GM21619 (cell line): ENCODE data around the gene FGF11.

ENCODE experiments used
- ATAC-seq: cut with Tn5 transposase; IDR thresholded peaks from one replicate; pipeline ENCODE4 v1.9.1; 2021; ENCODE audit not compliant: unreplicated experiment

The FGF11 gene

DNA sequence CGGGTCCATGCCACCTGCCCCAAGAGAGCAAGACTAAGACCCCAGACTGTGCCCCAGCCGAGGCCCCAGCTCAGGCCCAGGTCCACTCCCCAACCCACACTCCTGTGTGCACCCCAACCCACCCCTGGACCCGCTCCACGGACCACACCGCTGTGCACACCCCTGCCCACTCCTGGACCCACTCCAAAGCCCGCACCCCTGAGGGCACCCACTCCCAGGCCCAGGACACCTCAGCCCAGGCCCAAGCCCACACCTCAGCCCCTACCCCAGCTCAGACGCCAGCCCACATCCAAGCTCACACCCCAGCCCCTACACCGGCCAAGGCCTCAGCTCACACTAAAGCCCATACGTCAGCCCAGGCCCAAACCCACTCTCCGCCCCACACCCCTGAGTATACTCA lies 9.6 kb upstream of the FGF11 start:
- no peak for ATAC-seq

DNA sequence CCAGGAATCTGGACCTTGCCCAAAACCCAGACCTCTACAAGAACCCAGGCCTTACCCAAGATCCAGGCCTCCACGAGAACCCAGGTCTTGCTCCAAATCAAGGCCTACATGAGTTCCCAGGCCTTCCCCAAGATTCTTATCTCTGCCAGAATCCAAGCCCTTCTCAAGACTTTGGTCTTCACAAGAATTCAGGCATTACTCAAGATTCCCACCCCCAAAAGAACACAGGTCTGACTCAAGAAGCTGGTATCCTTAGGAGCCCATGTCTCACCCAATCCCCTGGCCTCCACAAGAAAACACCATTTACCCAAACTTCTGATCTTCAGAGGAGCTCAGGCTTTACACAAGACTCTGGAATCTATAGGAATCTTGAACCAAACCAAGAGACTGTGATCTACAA lies 8.1 kb upstream of the FGF11 start:
- no peak for ATAC-seq

DNA sequence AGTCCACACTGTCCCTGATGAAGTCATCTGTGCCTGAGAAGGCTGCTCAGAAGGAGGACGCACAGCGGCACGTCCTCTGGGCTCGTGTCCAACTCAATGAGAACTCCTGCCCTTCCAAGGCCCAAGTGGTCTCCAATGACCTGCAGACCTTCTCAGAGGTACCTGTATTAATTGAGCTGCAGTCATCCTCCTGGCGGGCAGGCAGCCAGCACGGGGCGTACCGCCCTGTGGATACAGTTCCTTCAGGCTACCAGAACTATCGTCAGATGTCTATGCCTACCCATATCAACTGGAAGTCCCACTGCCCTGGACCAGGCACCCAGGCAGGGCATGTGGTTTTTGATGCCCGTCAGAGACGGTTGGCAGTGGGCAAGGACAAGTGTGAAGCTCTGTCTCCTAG lies 7.0 kb upstream of the FGF11 start:
- no peak for ATAC-seq

DNA sequence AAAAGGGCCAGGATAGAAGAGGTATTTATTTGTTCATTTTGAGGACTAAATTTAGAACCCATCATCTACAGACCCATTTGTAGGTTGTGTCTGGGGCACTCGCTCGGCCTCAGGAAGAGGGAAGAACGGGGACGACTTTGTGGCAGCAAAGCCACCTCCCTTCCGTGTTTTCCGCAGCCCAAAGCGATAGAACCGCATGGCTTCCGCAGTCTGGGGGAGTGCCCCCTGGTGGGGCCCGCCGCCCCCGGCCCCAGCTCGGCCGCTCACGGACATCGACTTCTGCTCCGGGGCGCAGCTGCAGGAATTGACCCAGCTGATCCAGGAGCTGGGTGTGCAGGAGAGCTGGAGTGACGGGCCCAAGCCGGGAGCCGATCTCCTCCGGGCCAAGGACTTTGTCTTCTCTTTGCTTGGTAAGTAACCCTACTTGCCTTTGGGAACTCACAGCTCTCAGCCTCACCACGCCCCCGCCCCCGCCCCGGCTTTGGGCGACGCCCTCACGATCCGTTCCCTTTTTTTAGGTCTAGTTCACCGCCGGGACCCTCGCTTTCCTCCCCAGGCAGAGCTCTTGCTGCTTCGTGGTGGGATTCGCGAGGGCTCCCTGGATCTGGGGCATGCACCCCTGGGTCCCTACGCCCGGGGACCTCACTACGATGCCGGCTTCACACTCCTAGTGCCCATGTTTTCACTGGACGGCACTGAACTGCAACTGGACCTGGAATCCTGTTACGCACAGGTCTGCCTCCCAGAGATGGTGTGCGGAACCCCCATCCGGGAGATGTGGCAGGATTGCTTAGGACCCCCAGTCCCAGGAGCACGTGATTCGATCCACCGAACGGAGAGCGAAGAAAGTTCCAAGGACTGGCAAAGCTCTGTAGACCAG lies 3.4 kb upstream of the FGF11 start:
- ATAC-seq, result peak; percentile 19

DNA sequence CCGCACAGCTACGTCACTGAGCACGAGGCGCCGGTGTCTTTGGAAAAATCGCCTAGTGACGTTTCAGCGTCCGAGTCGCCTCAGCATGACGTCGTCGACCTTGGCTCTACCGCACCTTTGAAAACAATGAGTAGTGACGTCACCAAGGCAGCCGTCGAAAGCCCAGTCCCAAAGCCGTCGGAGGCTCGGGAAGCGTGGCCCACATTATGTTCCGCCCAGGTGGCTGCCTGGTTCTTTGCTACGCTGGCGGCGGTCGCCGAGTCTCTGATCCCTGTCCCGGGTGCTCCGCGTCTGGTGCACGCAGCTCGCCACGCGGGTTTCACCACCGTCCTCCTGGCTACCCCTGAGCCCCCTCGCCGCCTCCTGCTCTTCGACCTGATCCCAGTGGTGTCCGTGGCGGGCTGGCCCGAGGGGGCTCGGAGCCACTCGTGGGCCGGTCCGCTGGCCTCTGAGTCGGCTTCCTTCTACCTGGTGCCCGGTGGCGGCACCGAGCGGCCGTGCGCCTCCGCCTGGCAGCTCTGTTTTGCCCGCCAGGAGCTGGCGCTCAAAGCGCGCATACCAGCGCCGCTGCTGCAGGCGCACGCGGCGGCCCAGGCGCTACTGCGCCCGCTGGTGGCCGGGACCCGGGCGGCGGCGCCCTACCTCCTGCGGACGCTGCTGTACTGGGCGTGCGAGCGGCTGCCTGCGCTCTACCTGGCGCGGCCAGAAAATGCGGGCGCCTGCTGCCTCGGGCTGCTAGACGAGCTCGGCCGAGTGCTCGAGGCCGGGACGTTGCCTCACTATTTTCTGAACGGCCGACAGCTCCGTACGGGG lies 2.5 kb upstream of the FGF11 start:
- no peak for ATAC-seq

DNA sequence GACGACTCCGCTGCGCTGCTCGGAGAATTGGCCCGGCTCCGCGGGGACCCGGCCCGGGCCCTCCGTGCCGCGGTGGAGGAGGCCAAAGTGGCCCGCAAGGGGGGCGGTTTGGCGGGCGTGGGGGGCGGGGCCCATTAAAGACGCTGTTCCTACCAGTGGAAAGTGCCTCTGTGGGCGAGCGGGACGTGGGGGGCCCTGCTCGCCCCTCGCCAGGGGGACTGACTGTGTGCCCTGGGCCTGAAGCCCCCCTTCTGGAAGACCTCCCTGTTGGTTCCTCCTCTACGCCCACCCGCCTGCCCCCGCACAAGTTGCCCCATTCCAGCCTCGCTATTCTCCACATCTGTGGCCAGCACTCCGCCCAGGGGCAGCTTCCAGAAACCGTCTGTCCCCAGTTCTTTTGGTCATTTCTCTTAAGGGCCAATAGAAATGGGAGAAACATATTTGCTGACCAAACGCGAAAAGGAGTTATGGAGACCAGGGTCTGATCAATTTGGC lies 1.9 kb upstream of the FGF11 start:
- ATAC-seq, result no peak

DNA sequence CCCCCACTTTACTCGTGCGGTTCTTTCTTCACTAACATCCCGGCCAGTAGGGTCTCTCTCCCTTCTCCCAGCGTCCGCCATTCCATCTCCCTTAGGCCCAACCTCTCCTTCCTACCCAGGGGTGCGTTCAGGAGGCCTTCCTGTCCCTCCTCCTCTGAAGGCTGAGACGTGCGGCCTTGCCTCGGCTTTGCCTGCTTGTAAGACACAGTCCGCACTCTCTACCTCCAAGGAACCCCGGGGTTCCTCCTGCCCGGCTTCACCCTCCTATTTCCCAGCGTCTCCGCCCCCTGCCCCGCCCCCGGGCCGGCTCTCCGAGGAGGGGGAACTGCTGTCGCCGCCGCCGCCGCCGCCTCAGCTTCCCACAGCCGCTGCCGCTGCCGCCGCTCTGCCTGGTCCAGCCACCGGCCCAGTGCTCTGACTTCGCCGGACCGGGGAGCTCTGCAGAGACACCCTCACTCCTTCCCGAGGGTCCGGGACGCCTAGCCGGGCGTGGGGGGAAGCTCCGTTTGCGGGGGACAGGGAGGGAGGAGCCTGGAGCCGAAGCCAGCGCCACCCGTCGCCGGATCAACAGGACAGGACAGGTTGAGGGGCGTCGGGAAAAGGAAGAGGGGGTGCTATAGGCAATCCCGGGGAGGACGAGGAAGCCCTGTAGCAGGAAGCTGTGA lies 1.2 kb upstream of the FGF11 start:
- no peak for ATAC-seq

DNA sequence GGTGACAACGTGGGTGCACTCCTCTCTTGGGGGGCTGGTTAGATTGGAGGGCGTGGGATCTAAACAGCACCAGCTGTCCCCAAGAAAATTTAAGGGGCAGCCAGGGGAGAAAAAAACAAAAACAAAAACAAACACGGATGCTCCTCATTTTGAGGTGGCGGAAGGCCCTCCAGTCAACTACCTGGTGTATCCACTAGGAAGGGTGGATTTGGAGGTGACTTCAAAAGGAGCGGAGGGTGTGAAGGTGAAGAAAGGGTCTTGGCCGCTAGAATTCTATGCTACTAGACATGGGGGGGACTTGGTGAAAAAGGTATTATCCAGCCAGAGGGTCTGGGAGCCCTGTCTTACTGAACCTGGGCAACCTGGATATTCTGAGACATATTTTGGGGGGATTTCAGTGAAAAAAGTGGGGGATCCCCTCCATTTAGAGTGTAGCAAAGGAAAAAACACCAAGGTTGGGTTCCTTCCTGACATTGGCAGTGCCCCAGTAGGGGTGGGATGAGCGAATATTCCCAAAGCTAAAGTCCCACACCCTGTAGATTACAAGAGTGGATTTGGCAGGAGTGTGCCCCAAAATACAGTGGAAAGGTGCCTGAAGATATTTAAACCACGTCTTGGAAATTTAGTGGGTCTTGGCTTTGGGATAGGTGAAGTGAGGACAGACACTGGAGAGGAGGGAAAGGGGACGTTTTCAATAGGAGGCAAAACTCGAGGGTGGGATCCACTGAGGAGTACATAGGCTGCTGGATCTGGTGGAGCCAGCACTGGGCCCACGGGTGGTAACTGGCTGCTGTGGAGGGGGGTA lies 454 bp upstream of the FGF11 start:
- no peak for ATAC-seq

DNA sequence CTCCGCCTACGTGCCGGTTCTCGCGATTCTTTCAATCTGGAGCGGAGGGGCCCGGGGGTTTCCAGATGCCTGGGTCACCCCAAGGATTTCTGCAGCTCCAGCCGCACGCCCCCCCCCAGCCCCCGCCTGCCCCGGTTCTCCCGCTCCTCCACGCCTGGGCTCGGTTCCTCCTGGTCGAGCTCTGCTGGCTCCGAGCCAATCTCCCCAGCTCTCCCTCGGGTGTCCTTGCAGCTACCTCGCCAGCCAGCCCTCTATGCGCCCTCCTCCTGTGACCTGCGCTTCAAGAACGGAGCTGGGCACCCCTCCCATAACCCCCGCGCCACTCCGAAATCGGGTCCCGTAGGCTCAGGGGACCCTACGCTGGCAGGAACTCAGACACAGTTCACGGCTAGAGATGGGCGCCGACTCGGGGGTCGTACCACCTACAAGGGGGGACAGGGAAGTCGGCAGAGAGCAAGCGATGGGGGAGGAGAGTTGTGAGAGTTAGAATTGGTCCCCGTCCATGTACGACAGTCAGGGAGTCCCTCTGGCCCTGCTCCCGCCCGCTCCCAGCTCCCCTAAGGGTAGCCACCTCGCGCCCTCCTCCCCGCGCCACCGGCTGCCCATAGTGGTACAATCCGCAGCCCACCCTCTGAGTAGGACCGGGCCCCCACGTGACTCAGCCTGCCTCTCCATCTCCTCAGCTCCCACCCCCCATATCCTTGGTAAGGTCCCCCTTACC lies 961 bp downstream of the FGF11 start:
- no peak for ATAC-seq

DNA sequence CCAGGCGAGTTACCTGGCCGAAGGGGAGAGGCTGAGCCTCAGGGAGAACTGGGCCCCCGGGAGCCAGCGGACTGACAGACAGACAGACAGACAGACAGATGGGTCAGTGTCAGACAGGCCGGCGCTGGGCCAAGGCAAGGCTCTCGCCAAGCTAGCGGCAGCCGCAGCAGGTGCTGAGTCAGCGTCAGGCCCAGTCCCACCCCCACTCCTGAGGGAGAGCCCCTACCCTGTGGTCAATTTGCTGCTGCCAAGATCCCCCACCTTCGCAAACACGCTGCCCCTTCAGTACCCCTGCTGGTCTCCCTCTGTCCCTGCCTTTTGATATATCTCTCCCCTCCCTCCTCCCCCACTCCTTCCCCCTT lies 1.5 kb downstream of the FGF11 start:
- ATAC-seq, result no peak

DNA sequence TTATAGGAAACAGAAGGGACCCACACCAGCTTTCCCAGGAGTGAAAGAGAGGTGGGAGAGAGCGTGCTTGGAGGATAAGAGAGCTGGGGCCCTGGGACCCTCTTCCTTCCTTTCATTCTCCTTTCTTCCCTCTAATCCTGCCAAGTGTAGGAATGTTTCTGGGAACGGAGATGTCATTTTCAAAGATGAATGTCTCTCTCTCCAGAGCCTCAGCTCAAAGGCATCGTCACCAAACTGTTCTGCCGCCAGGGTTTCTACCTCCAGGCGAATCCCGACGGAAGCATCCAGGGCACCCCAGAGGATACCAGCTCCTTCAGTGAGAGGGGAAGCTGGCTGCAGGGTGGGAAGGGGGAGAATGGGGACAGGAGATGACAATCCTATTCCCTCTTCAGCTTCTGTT lies 2.0 kb downstream of the FGF11 start:
- no peak for ATAC-seq

DNA sequence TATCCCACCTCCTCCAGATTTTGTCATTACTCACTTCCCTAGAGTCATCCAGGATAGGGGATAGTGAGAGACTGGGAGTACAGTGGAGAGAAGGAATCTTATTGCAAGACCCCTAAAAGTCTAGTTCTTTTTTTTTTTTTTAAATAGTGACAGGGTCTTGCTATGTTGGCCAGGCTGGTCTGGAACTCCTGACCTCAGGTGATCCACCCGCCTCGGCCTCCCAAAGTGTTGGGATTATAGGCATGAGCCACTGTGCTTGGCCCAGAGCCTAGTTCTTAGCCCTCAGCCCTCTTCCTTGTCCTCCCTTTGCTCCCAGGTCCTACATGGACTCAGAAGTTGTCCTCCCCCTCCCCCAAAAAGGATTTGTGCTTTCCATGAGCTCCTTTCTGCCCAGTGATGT lies 2.8 kb downstream of the FGF11 start:
- ATAC-seq, result no peak

DNA sequence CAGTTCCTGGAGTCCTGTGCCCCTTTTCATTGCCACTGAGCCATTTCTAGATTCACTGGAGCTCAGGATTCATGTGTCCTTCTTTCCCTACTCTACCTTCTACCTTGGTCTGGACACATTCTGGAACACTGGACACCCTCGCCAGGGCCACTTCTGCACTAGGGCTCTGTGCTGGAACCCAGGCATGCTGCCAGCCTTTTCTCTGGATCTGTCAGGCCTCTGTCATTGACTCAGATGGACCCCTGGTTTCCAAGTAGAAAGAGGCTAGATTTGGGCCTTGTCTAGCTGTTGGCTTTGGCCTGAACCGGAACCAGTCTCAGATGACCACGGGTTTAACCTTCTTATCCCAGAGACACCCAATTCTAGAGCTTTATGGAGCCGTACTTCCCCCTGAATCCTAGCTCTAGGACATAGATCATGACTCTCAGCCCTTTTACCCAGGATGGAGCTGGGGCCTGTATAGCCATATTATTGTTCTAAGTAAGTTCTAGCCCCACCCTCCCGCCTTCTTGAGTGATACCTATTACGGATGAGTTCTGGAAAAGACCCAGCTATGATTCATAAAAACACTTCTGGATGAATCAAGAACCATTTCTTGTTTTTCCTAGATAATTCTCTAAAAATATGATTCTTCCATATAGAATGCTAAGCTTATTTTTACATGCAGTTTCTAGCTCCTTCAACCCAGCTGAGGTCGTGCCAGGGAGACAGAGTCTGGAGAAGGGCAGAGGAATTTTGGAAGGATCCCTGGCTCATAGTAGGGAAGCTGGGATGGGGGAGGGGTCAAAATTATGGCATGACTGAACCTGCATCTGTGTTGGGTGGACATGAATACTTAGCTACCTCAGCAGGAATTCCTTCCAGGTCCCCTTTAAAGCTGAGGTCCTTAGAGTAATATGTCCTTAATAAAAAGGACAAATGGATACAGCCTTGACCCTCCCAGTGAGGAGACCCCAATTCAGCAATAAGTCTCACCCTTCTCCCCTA lies 4.5 kb downstream of the FGF11 start:
- ATAC-seq, result no peak

DNA sequence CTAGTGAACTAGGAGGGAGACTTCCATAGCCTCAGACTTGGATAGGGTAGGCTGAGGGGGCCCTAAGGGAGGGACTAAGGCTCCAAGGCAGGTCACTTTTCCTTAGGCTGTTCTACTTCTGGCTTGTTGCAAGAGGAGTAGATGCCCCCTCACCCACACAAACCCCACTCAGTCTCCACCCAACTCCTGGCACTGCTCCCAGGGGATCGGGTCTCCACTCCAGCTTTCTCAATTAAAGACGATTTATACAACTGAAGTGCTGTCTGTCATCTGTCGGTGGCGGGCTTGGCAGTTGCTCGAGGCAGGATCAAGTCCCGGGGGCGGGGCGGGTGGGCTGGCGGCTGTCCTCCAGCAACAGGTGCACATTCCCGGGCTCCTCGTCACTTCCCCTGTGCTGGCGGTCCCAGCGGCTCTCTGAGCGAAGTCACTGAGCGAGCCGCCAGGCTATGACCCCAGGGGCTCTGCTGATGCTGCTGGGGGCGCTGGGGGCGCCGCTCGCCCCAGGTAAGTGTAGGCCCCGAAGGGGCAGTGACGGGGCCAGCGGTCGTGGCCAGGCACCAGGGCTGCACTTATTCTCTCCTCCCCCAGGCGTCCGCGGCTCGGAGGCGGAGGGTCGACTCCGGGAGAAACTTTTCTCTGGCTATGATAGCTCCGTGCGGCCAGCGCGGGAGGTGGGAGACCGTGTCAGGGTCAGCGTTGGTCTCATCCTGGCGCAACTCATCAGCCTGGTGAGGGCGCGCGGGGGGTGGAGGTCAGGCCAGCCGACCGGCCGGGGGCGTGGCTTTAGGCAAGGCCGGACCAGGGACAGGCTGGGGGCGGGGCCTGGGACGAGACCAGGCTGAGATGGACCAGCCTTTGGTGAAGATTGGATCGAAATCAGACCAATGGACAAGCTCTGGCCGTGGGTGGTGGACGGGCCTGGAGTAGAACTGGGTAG lies 5.6 kb downstream of the FGF11 start, which contains the start of gene CHRNB1:
TSS of gene CHRNB1 (plus strand) at position 380 of the 937 bp plus-strand sequence. CDS start at position 447, 67 bp downstream.
- peak; percentile 56 for ATAC-seq

DNA sequence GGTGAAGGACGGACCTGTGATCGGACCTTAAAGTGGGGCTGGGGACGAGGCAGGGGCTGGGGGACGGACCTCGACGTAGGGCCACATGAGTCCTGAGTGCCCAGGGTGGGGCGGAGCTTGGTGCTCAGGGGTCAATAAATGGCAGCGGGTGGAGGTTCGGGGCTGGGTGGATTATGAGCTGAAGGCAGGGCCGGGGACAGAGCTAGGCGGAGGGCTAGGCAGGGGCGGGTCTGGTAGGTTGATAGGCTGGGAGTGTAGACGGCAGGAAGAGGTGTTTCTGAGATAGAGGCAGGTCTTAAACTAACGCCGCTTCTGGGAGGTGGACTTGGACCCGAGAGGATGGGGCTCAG lies 6.3 kb downstream of the FGF11 start:
- ATAC-seq, result no peak

DNA sequence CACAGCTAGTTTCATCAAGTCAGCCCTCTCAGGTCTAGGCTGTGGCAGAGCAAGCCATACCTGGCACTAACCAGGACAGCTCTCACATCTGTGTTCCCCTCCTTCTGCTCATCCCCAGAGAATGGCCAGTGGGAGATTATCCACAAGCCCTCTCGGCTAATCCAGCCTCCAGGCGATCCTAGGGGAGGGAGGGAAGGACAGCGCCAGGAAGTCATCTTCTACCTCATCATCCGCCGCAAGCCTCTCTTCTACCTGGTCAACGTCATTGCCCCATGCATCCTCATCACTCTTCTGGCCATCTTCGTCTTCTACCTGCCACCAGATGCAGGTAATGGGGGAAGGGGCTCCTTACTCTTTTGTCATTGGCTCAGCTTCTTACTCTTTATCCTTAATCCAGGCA lies 9.1 kb downstream of the FGF11 start:
- ATAC-seq, result no peak

DNA sequence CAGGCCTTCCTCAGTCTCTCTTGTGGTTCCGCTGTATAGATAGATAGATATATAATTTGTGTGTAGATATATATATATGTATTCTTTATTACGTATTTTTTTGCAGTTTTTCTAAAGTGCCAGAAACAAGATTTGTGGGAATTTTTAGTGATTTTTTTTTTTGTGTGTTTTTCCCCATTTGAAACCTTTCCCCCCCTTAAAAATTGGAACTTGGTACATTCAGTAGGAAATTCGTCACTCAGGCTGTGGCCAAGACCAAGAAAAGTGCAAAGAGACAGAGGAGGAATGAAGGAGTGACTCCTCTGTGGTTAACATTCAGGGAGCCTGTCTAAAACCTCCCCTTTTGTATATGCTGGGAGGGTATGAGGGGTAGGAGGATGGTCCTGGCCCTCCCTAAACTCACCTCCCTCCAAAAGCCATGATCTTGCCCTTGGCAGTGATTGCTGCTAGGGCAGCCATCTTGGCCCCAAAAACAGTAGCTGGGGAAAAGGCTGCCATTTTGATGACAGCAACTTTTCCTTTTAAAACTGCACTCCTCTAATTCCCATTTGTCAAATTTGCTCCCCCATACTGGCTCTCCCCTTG lies 20.7 kb downstream of the FGF11 start:
- no peak for ATAC-seq
